Prostate gland (tissue), 2 donors: ENCODE results near the gene SGCD. TPM values are rescaled to one million over a fixed set of nuclear protein-coding genes. Genes with fewer than 3 reads are reported as not detected.

Source experiments
- DNase-seq: peaks from one replicate; pipeline ENCODE4 v3.0.0-alpha.2; 2019; ENCODE audit warnings: low spot score
- H3K27ac ChIP-seq, 2 donors: fragments of 200-600 bp; sonication (generic); 2 replicates each; pipeline ENCODE4 v1.5.1; 2017 to 2019
- H3K27me3 ChIP-seq: fragments of 200-600 bp; sonication (generic); replicated peaks from 2 replicates; pipeline ENCODE4 v1.5.1; 2019; ENCODE audit not compliant: insufficient read depth
- H3K36me3 ChIP-seq, 2 donors: fragments of 200-600 bp; sonication (generic); 1 replicate in 1 of 2; 2 replicates in 1 of 2; pipeline versions ENCODE4 v1.5.1 to v1.8.1; 2017 to 2019
- H3K4me1 ChIP-seq: fragments of 200-600 bp; sonication (generic); replicated peaks from 2 replicates; pipeline ENCODE4 v1.5.1; 2019
- H3K4me3 ChIP-seq, 2 donors: fragments of 200-600 bp; sonication (generic); 2 replicates each; pipeline ENCODE4 v1.5.1; 2017 to 2019
- H3K9me3 ChIP-seq: fragments of 200-600 bp; sonication (generic); 2 replicates; pipeline ENCODE4 v1.5.1; 2017
- POLR2A ChIP-seq: fragments of 450-650 bp; IDR thresholded peaks from one replicate; pipeline ENCODE4 v1.6.1; 2016; ENCODE audit warnings: antibody characterized with exemption, mild to moderate bottlenecking
- POLR2AphosphoS5 ChIP-seq: sonication (generic); formaldehyde crosslinking; IDR thresholded peaks from one replicate; pipeline ENCODE4 v1.6.1; 2017; ENCODE audit warnings: antibody characterized with exemption
- WGBS: methylation state at CpG from one replicate; pipeline ENCODE4 v1.1.5; 2018; 5-methylcytosine and 5-hydroxymethylcytosine counted together
- intact Hi-C: fragments of 100-400 bp; cut with DNase I; formaldehyde crosslinking; loops from one replicate; pipeline ENCODE4 v1.14.2; 2022
- total RNA-seq, 2 donors: library from RNA; depleted of rRNA; stranded (reverse); fragments of >200 nt; gene quantifications; one replicate each; pipeline ENCODE4 v1.1.0, GENCODE V29; 2016
- TF ChIP-seq, protein P1 (sequence below), 4 experiments: fragments of 200-600 bp in 2 of 4; fragments of 450-650 bp in 2 of 4; sonication (generic) in 2 of 4; IDR thresholded peaks; 1 replicate in 3 of 4; 2 replicates in 1 of 4; pipeline ENCODE4 v1.5.1; 2016 to 2019; ENCODE audit warnings: antibody characterized with exemption in 4 of 4, mild to moderate bottlenecking in 2 of 4, moderate library complexity in 2 of 4

The SGCD gene
- total RNA-seq, 2 donors from 2014 or later = 3.2 to 3.6 TPM

GRCh38 chr5:156706631-156707030 is 379.7 kb downstream of the SGCD start:
- TF ChIP-seq POLR2A = no peak
- TF ChIP-seq, protein P1, sequence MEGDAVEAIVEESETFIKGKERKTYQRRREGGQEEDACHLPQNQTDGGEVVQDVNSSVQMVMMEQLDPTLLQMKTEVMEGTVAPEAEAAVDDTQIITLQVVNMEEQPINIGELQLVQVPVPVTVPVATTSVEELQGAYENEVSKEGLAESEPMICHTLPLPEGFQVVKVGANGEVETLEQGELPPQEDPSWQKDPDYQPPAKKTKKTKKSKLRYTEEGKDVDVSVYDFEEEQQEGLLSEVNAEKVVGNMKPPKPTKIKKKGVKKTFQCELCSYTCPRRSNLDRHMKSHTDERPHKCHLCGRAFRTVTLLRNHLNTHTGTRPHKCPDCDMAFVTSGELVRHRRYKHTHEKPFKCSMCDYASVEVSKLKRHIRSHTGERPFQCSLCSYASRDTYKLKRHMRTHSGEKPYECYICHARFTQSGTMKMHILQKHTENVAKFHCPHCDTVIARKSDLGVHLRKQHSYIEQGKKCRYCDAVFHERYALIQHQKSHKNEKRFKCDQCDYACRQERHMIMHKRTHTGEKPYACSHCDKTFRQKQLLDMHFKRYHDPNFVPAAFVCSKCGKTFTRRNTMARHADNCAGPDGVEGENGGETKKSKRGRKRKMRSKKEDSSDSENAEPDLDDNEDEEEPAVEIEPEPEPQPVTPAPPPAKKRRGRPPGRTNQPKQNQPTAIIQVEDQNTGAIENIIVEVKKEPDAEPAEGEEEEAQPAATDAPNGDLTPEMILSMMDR (IDR thresholded peaks at IDR 0.05) = no peak
- no peak for TF ChIP-seq POLR2AphosphoS5
- no peaks in the 10 kb centered on the region for H3K4me1 ChIP-seq
- intact Hi-C loops = no loop called here
- no peaks in the 10 kb centered on the region for H3K9me3 ChIP-seq
- no peaks in the 10 kb centered on the region for H3K27me3 ChIP-seq
- H3K4me3 ChIP-seq = no peak overlapping the region
- no peak overlapping the region for H3K27ac ChIP-seq
- H3K36me3 ChIP-seq = no peaks in the 10 kb centered on the region
- DNase-seq = no peak

- no peaks in the 10 kb centered on the region for H3K27me3 ChIP-seq
- TF ChIP-seq POLR2A = no peak
- no peak for TF ChIP-seq POLR2AphosphoS5
- TF ChIP-seq, protein P1 (IDR thresholded peaks at IDR 0.05) = no peak
- DNase-seq = no peak
- no peaks in the 10 kb centered on the region for H3K4me1 ChIP-seq
- H3K36me3 ChIP-seq = no peaks in the 10 kb centered on the region
- 93% methylated on average over 2 of the region's 2 CpGs for WGBS
- no peak overlapping the region for H3K4me3 ChIP-seq
- intact Hi-C loops = no loop called here
- H3K9me3 ChIP-seq = no peaks in the 10 kb centered on the region
- no peak overlapping the region for H3K27ac ChIP-seq
These were observed 380.8 kb downstream of the SGCD start for GRCh38 chr5:156707750-156708149.

DNA sequence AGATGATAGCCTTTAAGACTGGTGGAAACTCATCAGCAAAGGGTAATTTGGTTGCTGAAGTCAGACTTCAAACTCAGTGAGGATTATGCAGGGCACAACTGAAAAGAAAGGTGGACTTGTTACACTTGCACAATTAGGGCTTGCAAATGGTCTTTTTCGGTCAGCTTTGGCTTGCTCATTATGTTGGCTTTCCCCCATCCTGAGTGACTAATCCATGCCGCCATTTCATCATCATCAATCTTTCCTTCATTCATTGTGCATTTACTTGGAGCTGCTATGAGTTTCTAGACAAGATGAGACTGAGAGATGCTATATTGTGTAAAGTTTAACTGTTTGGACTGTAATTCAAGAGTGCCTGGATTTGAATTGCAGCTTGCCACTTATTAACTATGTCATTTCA is 388.3 kb downstream of the SGCD start:
- 88% methylated on average over 2 of the region's 2 CpGs for WGBS
- no peak overlapping the region for H3K4me3 ChIP-seq
- no peaks in the 10 kb centered on the region for H3K9me3 ChIP-seq
- no peaks in the 10 kb centered on the region for H3K27me3 ChIP-seq
- no peaks in the 10 kb centered on the region for H3K4me1 ChIP-seq
- H3K36me3 ChIP-seq = no peaks in the 10 kb centered on the region
- intact Hi-C loops = no loop called here
- no peak overlapping the region for H3K27ac ChIP-seq
- TF ChIP-seq, protein P1 (IDR thresholded peaks at IDR 0.05) = no peak
- TF ChIP-seq POLR2A (no peak), POLR2AphosphoS5 (no peak)
- DNase-seq = no peak

GRCh38 chr5:156716591-156717380 is 389.8 kb downstream of the SGCD start:
- no peaks in the 10 kb centered on the region for H3K9me3 ChIP-seq
- H3K36me3 ChIP-seq = no peaks in the 10 kb centered on the region
- H3K27me3 ChIP-seq = no peaks in the 10 kb centered on the region
- no peak overlapping the region for H3K27ac ChIP-seq
- DNase-seq = no peak
- no peak overlapping the region for H3K4me3 ChIP-seq
- no peak for TF ChIP-seq POLR2A
- H3K4me1 ChIP-seq = no peaks in the 10 kb centered on the region
- intact Hi-C loops = no loop called here
- 43% methylated on average over 4 of the region's 4 CpGs for WGBS

GRCh38 chr5:156718985-156719384 is 392.0 kb downstream of the SGCD start:
- Histone ChIP-seq H3K27me3 (no peaks in the 10 kb centered on the region), H3K9me3 (no peaks in the 10 kb centered on the region), H3K4me1 (no peaks in the 10 kb centered on the region), H3K36me3 (no peaks in the 10 kb centered on the region), H3K4me3 (no peak overlapping the region), H3K27ac (no peak overlapping the region)
- intact Hi-C loops = no loop called here
- TF ChIP-seq POLR2AphosphoS5 = no peak
- TF ChIP-seq POLR2A = no peak
- DNase-seq = no peak
- 83% methylated on average over 1 of the region's 1 CpG for WGBS

DNA sequence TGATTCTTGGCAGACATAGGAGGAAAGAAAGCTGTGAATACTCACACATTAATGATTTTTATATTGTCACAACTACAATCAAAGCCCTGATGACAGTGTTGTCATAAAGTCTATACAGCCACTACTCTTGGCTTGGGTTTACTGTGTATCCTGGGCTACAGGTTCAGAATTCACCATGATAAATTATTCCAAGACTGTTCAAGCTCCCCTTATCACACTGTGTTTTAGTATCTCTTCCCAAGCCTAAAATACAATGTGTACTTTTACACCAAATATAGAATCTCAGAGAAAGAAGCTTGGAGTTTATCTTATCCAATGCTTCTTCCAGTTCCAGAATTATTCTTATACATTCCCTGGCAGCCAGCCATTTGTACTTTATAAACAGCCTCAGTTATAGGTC is 395.4 kb downstream of the SGCD start:
- DNase-seq = no peak
- no peak overlapping the region for H3K4me3 ChIP-seq

More for the DNA sequence above, 395.4 kb downstream of the SGCD start:
- no peaks in the 10 kb centered on the region for H3K4me1 ChIP-seq
- H3K9me3 ChIP-seq = no peaks in the 10 kb centered on the region
- H3K27me3 ChIP-seq = no peaks in the 10 kb centered on the region
- intact Hi-C loops = no loop called here
- H3K36me3 ChIP-seq = no peaks in the 10 kb centered on the region
- no peak overlapping the region for H3K27ac ChIP-seq
- TF ChIP-seq, protein P1 (IDR thresholded peaks at IDR 0.05) = no peak
- TF ChIP-seq POLR2A (no peak), POLR2AphosphoS5 (no peak)
